SK-N-SH treated with all-trans-retinoic acid at 6 μM for 48 hours (cell line): ENCODE data around the gene ALDOC.

Experiments
- ZNF70 ChIP-seq: fragments of 450-650 bp; formaldehyde crosslinking; IDR thresholded peaks from 2 replicates; pipeline ENCODE4 v1.5.0; 2020; ENCODE audit warnings: mild to moderate bottlenecking, moderate library complexity
- TF ChIP-seq, protein P1 (sequence below): fragments of 250-450 bp; sonication (Bioruptor Pico); IDR thresholded peaks from 2 replicates; pipeline ENCODE4 v1.5.1; 2020; ENCODE audit warnings: low read depth, mild to moderate bottlenecking, moderate library complexity
- TF ChIP-seq, protein P2 (sequence below): fragments of 250-450 bp; sonication (Bioruptor Pico); IDR thresholded peaks from 2 replicates; pipeline ENCODE4 v1.8.0; 2021; ENCODE audit warnings: low read depth, mild to moderate bottlenecking, moderate library complexity, borderline replicate concordance

DNA sequence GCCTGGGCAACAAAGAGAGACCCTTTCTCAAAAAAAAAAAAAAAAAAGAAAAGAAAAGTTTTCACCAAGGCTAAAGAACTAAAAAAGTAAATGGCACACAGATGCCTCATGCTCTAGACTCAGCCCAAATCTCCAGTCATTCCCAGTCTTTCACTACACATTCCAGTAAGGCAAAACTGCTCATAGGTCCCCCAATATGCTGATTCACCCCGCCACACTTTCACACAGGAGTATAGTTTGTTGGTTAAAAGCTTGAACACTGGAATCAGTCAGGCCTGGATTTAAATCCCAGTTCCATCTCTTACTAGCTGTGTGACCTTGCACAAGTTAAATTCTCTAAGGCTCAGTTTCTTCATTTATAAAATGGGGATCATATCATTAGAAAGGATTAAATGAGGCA, 7.2 kb downstream of the ALDOC start:
- TF ChIP-seq, protein P1, sequence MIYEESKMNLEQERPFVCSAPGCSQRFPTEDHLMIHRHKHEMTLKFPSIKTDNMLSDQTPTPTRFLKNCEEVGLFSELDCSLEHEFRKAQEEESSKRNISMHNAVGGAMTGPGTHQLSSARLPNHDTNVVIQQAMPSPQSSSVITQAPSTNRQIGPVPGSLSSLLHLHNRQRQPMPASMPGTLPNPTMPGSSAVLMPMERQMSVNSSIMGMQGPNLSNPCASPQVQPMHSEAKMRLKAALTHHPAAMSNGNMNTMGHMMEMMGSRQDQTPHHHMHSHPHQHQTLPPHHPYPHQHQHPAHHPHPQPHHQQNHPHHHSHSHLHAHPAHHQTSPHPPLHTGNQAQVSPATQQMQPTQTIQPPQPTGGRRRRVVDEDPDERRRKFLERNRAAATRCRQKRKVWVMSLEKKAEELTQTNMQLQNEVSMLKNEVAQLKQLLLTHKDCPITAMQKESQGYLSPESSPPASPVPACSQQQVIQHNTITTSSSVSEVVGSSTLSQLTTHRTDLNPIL (CRISPR knock-in tag) = no peak
- TF ChIP-seq, protein P2, sequence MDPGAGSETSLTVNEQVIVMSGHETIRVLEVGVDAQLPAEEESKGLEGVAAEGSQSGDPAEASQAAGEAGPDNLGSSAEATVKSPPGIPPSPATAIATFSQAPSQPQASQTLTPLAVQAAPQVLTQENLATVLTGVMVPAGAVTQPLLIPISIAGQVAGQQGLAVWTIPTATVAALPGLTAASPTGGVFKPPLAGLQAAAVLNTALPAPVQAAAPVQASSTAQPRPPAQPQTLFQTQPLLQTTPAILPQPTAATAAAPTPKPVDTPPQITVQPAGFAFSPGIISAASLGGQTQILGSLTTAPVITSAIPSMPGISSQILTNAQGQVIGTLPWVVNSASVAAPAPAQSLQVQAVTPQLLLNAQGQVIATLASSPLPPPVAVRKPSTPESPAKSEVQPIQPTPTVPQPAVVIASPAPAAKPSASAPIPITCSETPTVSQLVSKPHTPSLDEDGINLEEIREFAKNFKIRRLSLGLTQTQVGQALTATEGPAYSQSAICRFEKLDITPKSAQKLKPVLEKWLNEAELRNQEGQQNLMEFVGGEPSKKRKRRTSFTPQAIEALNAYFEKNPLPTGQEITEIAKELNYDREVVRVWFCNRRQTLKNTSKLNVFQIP = no peak
- TF ChIP-seq ZNF70 (CRISPR knock-in tag) = no peak
